Gastrocnemius medialis (tissue), 4 donors: ENCODE data around the gene AKAP9.

Experiments used
- CTCF ChIP-seq, 5 experiments: fragments of 450-650 bp in 3 of 5; fragments of 200-600 bp in 2 of 5; sonication (generic) in 2 of 5; IDR thresholded peaks in 4 of 5; conservative IDR thresholded peaks in 1 of 5; 1 replicate in 4 of 5; 2 replicates in 1 of 5; pipeline ENCODE4 v1.5.1; 2016 to 2019; ENCODE audit warnings: antibody characterized with exemption in 5 of 5, mild to moderate bottlenecking in 3 of 5, moderate library complexity in 3 of 5
- POLR2A ChIP-seq, 2 donors: fragments of 450-650 bp; IDR thresholded peaks; one replicate each; pipeline ENCODE4 v1.6.1; 2017; ENCODE audit warnings: antibody characterized with exemption in 2 of 2, mild to moderate bottlenecking in 2 of 2, moderate library complexity in 2 of 2

- TF ChIP-seq POLR2A (IDR thresholded peaks at IDR 0.05) (no peak), CTCF (IDR thresholded peaks at IDR 0.05 in 4 of 5, conservative IDR thresholded peaks at IDR 0.05 in 1 of 5) (no peak)
These were observed 33.4 kb downstream of the AKAP9 start for GRCh38 chr7:91974066-91974465.
